Smooth muscle cell (in vitro differentiated cells): Measurements from ENCODE around the gene PLOD2. TPM values are rescaled to one million over a fixed set of nuclear protein-coding genes. Genes with fewer than 3 reads are reported as not detected.

ENCODE experiments used
- DNase-seq: peaks from one replicate; lab custom pipeline; 2025; ENCODE audit not compliant: unreplicated experiment; lab: John Stamatoyannopoulos, UW
- H2AFZ ChIP-seq: fragments of 200-600 bp; sonication (generic); 2 replicates; pipeline ENCODE4 v1.6.0; 2016; ENCODE audit warnings: antibody characterized with exemption, low read depth, mild to moderate bottlenecking
- H3F3A ChIP-seq: fragments of 200-600 bp; sonication (generic); 2 replicates; pipeline ENCODE4 v1.6.0; 2017; ENCODE audit warnings: antibody characterized with exemption, low read depth
- H3K27ac ChIP-seq: fragments of 200-600 bp; sonication (generic); 2 replicates; pipeline ENCODE4 v1.5.1; 2016; ENCODE audit warnings: low read depth, mild to moderate bottlenecking
- H3K27me3 ChIP-seq: fragments of 200-600 bp; sonication (generic); 2 replicates; pipeline ENCODE4 v1.6.1; 2016; ENCODE audit warnings: low read depth, mild to moderate bottlenecking
- H3K36me3 ChIP-seq: fragments of 200-600 bp; sonication (generic); 2 replicates; pipeline ENCODE4 v1.5.1; 2016; ENCODE audit warnings: low read depth
- H3K4me1 ChIP-seq: fragments of 200-600 bp; sonication (generic); 2 replicates; pipeline ENCODE4 v1.5.1; 2016; ENCODE audit warnings: low read depth
- H3K4me2 ChIP-seq: fragments of 200-600 bp; sonication (generic); 2 replicates; pipeline ENCODE4 v1.6.0; 2016; ENCODE audit warnings: mild to moderate bottlenecking
- H3K4me3 ChIP-seq: fragments of 200-600 bp; sonication (generic); 2 replicates; pipeline ENCODE4 v1.5.1; 2016; ENCODE audit warnings: mild to moderate bottlenecking
- H3K79me2 ChIP-seq: fragments of 200-600 bp; sonication (generic); 2 replicates; pipeline ENCODE4 v1.6.0; 2016; ENCODE audit warnings: low read depth, mild to moderate bottlenecking
- H3K9ac ChIP-seq: fragments of 200-600 bp; sonication (generic); 2 replicates; pipeline ENCODE4 v1.6.0; 2016; ENCODE audit warnings: low read depth
- H3K9me3 ChIP-seq: fragments of 200-600 bp; sonication (generic); replicated peaks from 2 replicates; pipeline ENCODE4 v1.5.1; 2016; ENCODE audit warnings: low read depth
- H4K20me1 ChIP-seq: fragments of 200-600 bp; sonication (generic); 2 replicates; pipeline ENCODE4 v1.6.0; 2016; ENCODE audit warnings: low read depth
- CTCF ChIP-seq: fragments of 200-600 bp; sonication (generic); IDR thresholded peaks from 2 replicates; pipeline ENCODE4 v1.5.1; 2017; ENCODE audit warnings: borderline replicate concordance, mild to moderate bottlenecking, antibody characterized with exemption; ENCODE audit not compliant: insufficient read depth, poor library complexity, severe bottlenecking
- WGBS: methylation state at CpG from one replicate; pipeline ENCODE4 v1.1.7; 2016; ENCODE audit warnings: low lambda C conversion rate; 5-methylcytosine and 5-hydroxymethylcytosine counted together
- polyA plus RNA-seq: library from polyadenylated mRNA; unstranded; fragments of >200 nt; fragmentation: Nextera tagmentation; extraction: Ambion mirVana; gene quantifications from 2 replicates; pipeline ENCODE4 v1.2.1, GENCODE V29; 2016
- total RNA-seq: library from RNA; depleted of rRNA; stranded (reverse); fragments of >200 nt; gene quantifications from 2 replicates; pipeline ENCODE4 v1.2.3, GENCODE V29; 2014

PLOD2 gene
- total and polyA plus RNA-seq, 2 experiments from 2014 or later = 372 to 658 TPM

DNA sequence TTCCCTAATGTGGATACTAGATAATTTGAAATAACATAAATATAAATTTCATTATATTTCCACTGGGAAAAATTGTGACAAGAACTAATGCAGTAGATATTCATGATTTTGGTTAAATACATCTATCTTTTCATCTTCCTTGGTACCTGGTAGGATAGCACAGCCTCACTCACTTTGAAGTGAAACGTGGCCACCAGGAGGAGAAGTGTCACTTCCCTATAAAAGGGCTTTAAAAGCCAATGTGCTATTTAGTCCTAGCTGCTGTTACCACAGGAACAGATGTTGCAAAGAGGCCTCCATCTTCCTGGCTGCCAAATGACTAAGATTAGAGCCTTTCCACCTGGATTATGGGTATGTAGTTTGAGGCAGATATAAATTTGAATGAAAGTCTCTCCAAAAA is 140.0 kb downstream of the PLOD2 start:
- H3K4me1 ChIP-seq = no peaks in the 10 kb centered on the region
- no peaks in the 10 kb centered on the region for H3F3A ChIP-seq
- no peaks in the 10 kb centered on the region for H4K20me1 ChIP-seq
- DNase-seq = no peak
- H3K79me2 ChIP-seq = no peaks in the 10 kb centered on the region
- H2AFZ ChIP-seq = no peak overlapping the region
- H3K36me3 ChIP-seq = no peaks in the 10 kb centered on the region
- TF ChIP-seq CTCF = no peak
- no peaks in the 10 kb centered on the region for H3K27me3 ChIP-seq
- H3K4me3 ChIP-seq = no peak overlapping the region
- WGBS = 50% methylated on average over 1 of the region's 1 CpG
- no peak overlapping the region for H3K4me2 ChIP-seq
- H3K9me3 ChIP-seq = no peaks in the 10 kb centered on the region
- no peak overlapping the region for H3K9ac ChIP-seq
- no peak overlapping the region for H3K27ac ChIP-seq

DNA sequence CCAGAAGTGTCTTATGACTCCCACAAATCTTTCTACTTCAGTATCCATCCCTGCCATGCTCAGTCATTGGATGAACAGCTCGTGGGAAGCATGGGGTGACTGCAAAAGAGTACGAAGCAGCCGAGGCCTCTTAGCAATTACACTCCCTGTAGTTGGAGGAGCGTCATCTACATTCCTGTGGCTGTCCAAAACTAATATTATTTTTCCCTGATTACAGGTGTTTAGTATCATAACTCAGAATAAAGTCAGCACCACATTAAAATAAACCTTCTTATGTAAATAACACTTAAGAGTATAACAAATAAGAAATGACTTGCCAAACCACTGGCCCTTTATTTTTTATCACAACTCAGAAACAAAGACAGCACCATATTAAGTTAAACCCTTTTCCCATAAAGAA is 141.5 kb downstream of the PLOD2 start:
- WGBS = 75% methylated on average over 4 of the region's 4 CpGs
- no peak for DNase-seq
- H3K79me2 ChIP-seq = no peaks in the 10 kb centered on the region

More for the DNA sequence above, 141.5 kb downstream of the PLOD2 start:
- Histone ChIP-seq H3K4me3 (no peak overlapping the region), H2AFZ (no peak overlapping the region), H4K20me1 (no peaks in the 10 kb centered on the region), H3K27me3 (no peaks in the 10 kb centered on the region), H3K4me2 (no peak overlapping the region), H3K4me1 (no peaks in the 10 kb centered on the region), H3K36me3 (no peaks in the 10 kb centered on the region), H3K27ac (no peak overlapping the region), H3K9me3 (no peaks in the 10 kb centered on the region), H3K9ac (no peak overlapping the region), H3F3A (no peaks in the 10 kb centered on the region)
- no peak for TF ChIP-seq CTCF

Other genes starting within 250 kb of the PLOD2 start
- gene PLSCR4, start 89.9 kb upstream of the PLOD2 start, total RNA-seq = 4.8 and 7.6 TPM in 2 replicates
- gene PLSCR4, start 89.9 kb upstream of the PLOD2 start, polyA plus RNA-seq = 2.4 and 3.8 TPM in 2 replicates